ENCODE results near the gene UBQLN4.

The UBQLN4 gene

GRCh38 chr1:156070548-156070947 lies 16.9 kb upstream of the UBQLN4 start:
- peaks cover 4% of the 10 kb centered on the region for H3K4me1 ChIP-seq (ENCODE audit: insufficient read depth, low read length, poor library complexity, severe bottlenecking)
- TF ChIP-seq EZH2phosphoT487 (IDR thresholded peaks at IDR 0.05; ENCODE audit: borderline replicate concordance) (no peak), CTCF (conservative IDR thresholded peaks at IDR 0.05; ENCODE audit: low read length) (no peak)

GRCh38 chr1:156069490-156070455 lies 16.2 kb upstream of the UBQLN4 start:
- Histone ChIP-seq H3K9me3 (ENCODE audit: insufficient read depth, low read depth, low read length) (no peaks in the 10 kb centered on the region), H3K4me2 (ENCODE audit: low read depth, low read length, poor library complexity, severe bottlenecking) (no peak overlapping the region), H2AFZ (ENCODE audit: low read length) (no peak overlapping the region), H3K27me3 (ENCODE audit: insufficient read depth, low read length, poor library complexity, severe bottlenecking) (no peaks in the 10 kb centered on the region), H3K36me3 (ENCODE audit: insufficient read depth, low read length) (no peaks in the 10 kb centered on the region), H3K9ac (ENCODE audit: low read depth, low read length, poor library complexity, severe bottlenecking) (no peak overlapping the region), H3K9me2 (replicated peaks; ENCODE audit: low read depth, low read length) (no peaks in the 10 kb centered on the region), H4K20me1 (ENCODE audit: insufficient read depth, low read length, poor library complexity, severe bottlenecking) (peaks cover 4% of the 10 kb centered on the region), H3K4me1 (ENCODE audit: insufficient read depth, low read length, poor library complexity, severe bottlenecking) (no peaks in the 10 kb centered on the region), H3K4me3 (ENCODE audit: low read length, poor library complexity, severe bottlenecking) (no peak overlapping the region), H3K79me2 (ENCODE audit: insufficient read depth, low read length) (no peaks in the 10 kb centered on the region), H3F3A (ENCODE audit: low read depth) (peaks cover 3% of the 10 kb centered on the region)
- TF ChIP-seq CTCF (conservative IDR thresholded peaks at IDR 0.05; ENCODE audit: low read length): no peak
- no peak for TF ChIP-seq EZH2phosphoT487 (IDR thresholded peaks at IDR 0.05; ENCODE audit: borderline replicate concordance)

More at GRCh38 chr1:156070548-156070947, 16.9 kb upstream of the UBQLN4 start:
- H3K79me2 ChIP-seq (ENCODE audit: insufficient read depth, low read length): peaks cover 3% of the 10 kb centered on the region; the same call in 1 of the 2 replicates
- no peaks in the 10 kb centered on the region; the same call in 1 of the 2 replicates for H3K36me3 ChIP-seq (ENCODE audit: insufficient read depth, low read length)
- no peaks in the 10 kb centered on the region for H3K9me2 ChIP-seq (replicated peaks; ENCODE audit: low read depth, low read length)
- no peak overlapping the region for H3K4me2 ChIP-seq (ENCODE audit: low read depth, low read length, poor library complexity, severe bottlenecking)
- peaks cover 9% of the 10 kb centered on the region for H4K20me1 ChIP-seq (ENCODE audit: insufficient read depth, low read length, poor library complexity, severe bottlenecking)
- H2AFZ ChIP-seq (ENCODE audit: low read length): no peak overlapping the region
- no peaks in the 10 kb centered on the region for H3K27me3 ChIP-seq (ENCODE audit: insufficient read depth, low read length, poor library complexity, severe bottlenecking)
- no peak overlapping the region for H3K9ac ChIP-seq (ENCODE audit: low read depth, low read length, poor library complexity, severe bottlenecking)
- no peaks in the 10 kb centered on the region for H3K9me3 ChIP-seq (ENCODE audit: insufficient read depth, low read depth, low read length)
- H3F3A ChIP-seq (ENCODE audit: low read depth): peaks cover 3% of the 10 kb centered on the region
- H3K4me3 ChIP-seq (ENCODE audit: low read length, poor library complexity, severe bottlenecking): no peak overlapping the region

GRCh38 chr1:156067262-156067661 lies 13.7 kb upstream of the UBQLN4 start:
- Histone ChIP-seq H3K36me3 (ENCODE audit: insufficient read depth, low read length) (no peaks in the 10 kb centered on the region), H3F3A (ENCODE audit: low read depth) (no peaks in the 10 kb centered on the region), H3K4me2 (ENCODE audit: low read depth, low read length, poor library complexity, severe bottlenecking) (no peak overlapping the region), H3K9me2 (replicated peaks; ENCODE audit: low read depth, low read length) (no peaks in the 10 kb centered on the region), H3K9me3 (ENCODE audit: insufficient read depth, low read depth, low read length) (no peaks in the 10 kb centered on the region), H3K9ac (ENCODE audit: low read depth, low read length, poor library complexity, severe bottlenecking) (no peak overlapping the region), H3K27me3 (ENCODE audit: insufficient read depth, low read length, poor library complexity, severe bottlenecking) (no peaks in the 10 kb centered on the region), H3K4me1 (ENCODE audit: insufficient read depth, low read length, poor library complexity, severe bottlenecking) (no peaks in the 10 kb centered on the region), H4K20me1 (ENCODE audit: insufficient read depth, low read length, poor library complexity, severe bottlenecking) (no peaks in the 10 kb centered on the region), H3K79me2 (ENCODE audit: insufficient read depth, low read length) (no peaks in the 10 kb centered on the region), H3K4me3 (ENCODE audit: low read length, poor library complexity, severe bottlenecking) (no peak overlapping the region), H2AFZ (ENCODE audit: low read length) (no peak overlapping the region)
- no peak for TF ChIP-seq EZH2phosphoT487 (IDR thresholded peaks at IDR 0.05; ENCODE audit: borderline replicate concordance)
- no peak for TF ChIP-seq CTCF (conservative IDR thresholded peaks at IDR 0.05; ENCODE audit: low read length)
